ENCODE measurements around the gene PSMB5. TPM values are rescaled to one million over a fixed set of nuclear protein-coding genes. Genes with fewer than 3 reads are reported as not detected.

The PSMB5 gene
- total RNA-seq, 4 donors from 2014 or later = 8.6 to 85.1 (median 42.5) TPM

DNA sequence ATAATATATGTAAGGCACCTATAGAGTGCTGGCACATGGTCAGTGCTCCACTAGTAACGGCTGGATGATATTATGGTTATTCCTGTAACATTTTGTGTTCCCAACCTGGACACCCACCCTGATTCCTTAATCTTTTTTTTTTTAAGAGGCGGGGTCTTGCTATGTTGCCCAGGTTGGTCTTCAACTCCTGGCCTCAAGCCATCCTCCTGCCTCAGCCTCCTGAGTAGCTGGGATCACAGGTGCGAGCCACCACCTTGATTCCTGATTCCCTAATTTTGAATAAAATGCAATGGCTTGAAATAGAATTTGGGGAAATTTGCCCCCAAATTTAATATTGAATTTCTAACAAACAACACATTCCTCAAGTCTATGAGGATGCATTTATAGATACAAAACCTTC is 32.1 kb downstream of the PSMB5 start:
- no peak overlapping the region for H3K27ac ChIP-seq
- in situ Hi-C loops (cut with MboI; ENCODE audit: low pct_ligation_motif_present in 1 of 4, low pct_unique_long_range_greater_than_20kb in 1 of 4, low sequenced_read_pairs in 3 of 4) = no loop called here
- H3K9me3 ChIP-seq = no peaks in the 10 kb centered on the region
- no peak overlapping the region for H3K4me3 ChIP-seq
- no peak for DNase-seq
- H3K27me3 ChIP-seq = no peaks in the 10 kb centered on the region
- TF ChIP-seq POLR2AphosphoS5 (IDR thresholded peaks at IDR 0.05) = no peak
- TF ChIP-seq EP300 (IDR thresholded peaks at IDR 0.05; ENCODE audit: low read depth) = no peak
- no peak for TF ChIP-seq POLR2A (IDR thresholded peaks at IDR 0.05)
- TF ChIP-seq, protein P1, sequence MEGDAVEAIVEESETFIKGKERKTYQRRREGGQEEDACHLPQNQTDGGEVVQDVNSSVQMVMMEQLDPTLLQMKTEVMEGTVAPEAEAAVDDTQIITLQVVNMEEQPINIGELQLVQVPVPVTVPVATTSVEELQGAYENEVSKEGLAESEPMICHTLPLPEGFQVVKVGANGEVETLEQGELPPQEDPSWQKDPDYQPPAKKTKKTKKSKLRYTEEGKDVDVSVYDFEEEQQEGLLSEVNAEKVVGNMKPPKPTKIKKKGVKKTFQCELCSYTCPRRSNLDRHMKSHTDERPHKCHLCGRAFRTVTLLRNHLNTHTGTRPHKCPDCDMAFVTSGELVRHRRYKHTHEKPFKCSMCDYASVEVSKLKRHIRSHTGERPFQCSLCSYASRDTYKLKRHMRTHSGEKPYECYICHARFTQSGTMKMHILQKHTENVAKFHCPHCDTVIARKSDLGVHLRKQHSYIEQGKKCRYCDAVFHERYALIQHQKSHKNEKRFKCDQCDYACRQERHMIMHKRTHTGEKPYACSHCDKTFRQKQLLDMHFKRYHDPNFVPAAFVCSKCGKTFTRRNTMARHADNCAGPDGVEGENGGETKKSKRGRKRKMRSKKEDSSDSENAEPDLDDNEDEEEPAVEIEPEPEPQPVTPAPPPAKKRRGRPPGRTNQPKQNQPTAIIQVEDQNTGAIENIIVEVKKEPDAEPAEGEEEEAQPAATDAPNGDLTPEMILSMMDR (IDR thresholded peaks at IDR 0.05) = no peak
- H3K4me1 ChIP-seq = peaks cover 6 to 36% (median 17%) of the 10 kb centered on the region in 4 donors
- 80 to 94% methylated on average over 3 of the region's 3 CpGs for WGBS, 2 donors (ENCODE audit: low coverage in 1 of 2)
- H3K36me3 ChIP-seq = no peaks in the 10 kb centered on the region
- intact Hi-C loops (cut with DNase I; ENCODE audit: low total_unique reads) = no loop called here

DNA sequence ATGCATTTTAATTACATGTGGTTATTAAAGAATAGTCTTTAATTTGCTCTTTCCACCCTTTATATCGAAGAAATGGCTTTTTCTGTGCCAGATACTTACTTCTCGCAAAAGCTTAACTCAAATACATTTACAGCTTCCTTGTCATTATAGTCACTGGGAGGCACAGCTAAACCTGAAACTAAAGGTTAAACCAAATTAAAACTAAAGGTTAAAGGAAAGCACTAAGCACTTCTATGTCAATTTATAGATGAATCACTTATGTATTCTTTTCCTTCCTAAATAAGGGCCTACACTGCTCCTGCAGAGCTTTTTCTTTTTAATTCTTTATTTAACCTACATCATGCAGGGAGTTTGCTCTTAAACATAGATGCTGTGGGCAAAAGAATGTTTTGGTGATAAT is 33.8 kb downstream of the PSMB5 start:
- peaks cover 2 to 25% (median 10%) of the 10 kb centered on the region in 4 donors for H3K4me1 ChIP-seq
- H3K4me3 ChIP-seq = no peak overlapping the region
- H3K27me3 ChIP-seq = no peaks in the 10 kb centered on the region
- no peaks in the 10 kb centered on the region for H3K36me3 ChIP-seq
- peak overlapping the region; percentile 26 to 53 (median 34) for H3K27ac ChIP-seq
- TF ChIP-seq EP300 (IDR thresholded peaks at IDR 0.05; ENCODE audit: low read depth) (no peak), POLR2AphosphoS5 (IDR thresholded peaks at IDR 0.05) (no peak), POLR2A (IDR thresholded peaks at IDR 0.05) (no peak)
- TF ChIP-seq, protein P1 (IDR thresholded peaks at IDR 0.05) = no peak
- WGBS, 2 donors (ENCODE audit: low coverage in 1 of 2) = 39 to 57% methylated on average over 2 of the region's 2 CpGs
- no peaks in the 10 kb centered on the region for H3K9me3 ChIP-seq
- DNase-seq = no peak
- intact Hi-C loops (cut with DNase I; ENCODE audit: low total_unique reads) = no loop called here
- in situ Hi-C loops (cut with MboI; ENCODE audit: low pct_ligation_motif_present in 1 of 4, low pct_unique_long_range_greater_than_20kb in 1 of 4, low sequenced_read_pairs in 3 of 4) = no loop called here

DNA sequence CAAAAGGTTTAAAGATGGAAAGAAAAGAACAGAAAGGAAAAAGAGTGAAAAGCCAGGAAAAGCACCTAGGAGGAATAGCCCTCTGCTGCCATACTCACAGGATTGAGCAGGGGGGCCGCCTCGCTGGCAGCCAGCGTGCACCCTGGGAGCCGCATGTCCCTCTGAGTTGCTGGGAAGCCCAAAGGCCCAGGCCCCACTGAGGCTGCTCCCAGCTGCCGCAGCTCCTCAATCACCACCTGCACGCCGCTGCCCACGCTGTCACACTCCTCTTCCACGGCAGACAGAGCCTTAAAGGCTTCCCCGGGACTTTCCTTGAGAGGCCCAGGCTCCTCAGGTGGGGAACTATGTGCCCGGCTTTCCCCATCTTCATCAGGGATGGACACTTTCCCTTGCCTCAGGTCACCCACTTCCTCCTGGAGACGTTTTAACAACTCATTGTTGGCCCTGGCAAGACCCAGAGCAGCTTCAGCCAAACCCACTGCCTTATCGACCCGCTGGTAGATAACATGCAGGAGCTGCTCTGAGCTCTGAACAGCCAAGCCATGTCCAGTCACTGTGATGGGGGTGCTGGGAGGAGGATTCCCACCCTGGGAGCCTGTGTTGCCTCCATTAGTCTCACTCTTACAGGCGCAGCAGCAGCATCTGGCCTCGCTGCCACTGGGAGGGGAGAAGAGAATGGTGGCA is 36.2 kb downstream of the PSMB5 start:
- DNase-seq = no peak
- no peaks in the 10 kb centered on the region for H3K27me3 ChIP-seq
- TF ChIP-seq, protein P1 (IDR thresholded peaks at IDR 0.05) = no peak
- no peak for TF ChIP-seq EP300 (IDR thresholded peaks at IDR 0.05; ENCODE audit: low read depth)
- TF ChIP-seq POLR2AphosphoS5 (IDR thresholded peaks at IDR 0.05) = no peak
- no peak for TF ChIP-seq POLR2A (IDR thresholded peaks at IDR 0.05)
- no peaks in the 10 kb centered on the region for H3K9me3 ChIP-seq
- WGBS, 2 donors (ENCODE audit: low coverage in 1 of 2) = 73 to 86% methylated on average over 4 to 15 of the region's 16 CpGs
- H3K4me3 ChIP-seq = no peak overlapping the region
- peaks cover 2 to 18% (median 10%) of the 10 kb centered on the region in 4 donors for H3K4me1 ChIP-seq
- H3K27ac ChIP-seq = no peak overlapping the region
- in situ Hi-C loops (cut with MboI; ENCODE audit: low pct_ligation_motif_present in 1 of 4, low pct_unique_long_range_greater_than_20kb in 1 of 4, low sequenced_read_pairs in 3 of 4) = no loop called here
- H3K36me3 ChIP-seq = no peaks in the 10 kb centered on the region
- intact Hi-C loops (cut with DNase I; ENCODE audit: low total_unique reads) = no loop called here

DNA sequence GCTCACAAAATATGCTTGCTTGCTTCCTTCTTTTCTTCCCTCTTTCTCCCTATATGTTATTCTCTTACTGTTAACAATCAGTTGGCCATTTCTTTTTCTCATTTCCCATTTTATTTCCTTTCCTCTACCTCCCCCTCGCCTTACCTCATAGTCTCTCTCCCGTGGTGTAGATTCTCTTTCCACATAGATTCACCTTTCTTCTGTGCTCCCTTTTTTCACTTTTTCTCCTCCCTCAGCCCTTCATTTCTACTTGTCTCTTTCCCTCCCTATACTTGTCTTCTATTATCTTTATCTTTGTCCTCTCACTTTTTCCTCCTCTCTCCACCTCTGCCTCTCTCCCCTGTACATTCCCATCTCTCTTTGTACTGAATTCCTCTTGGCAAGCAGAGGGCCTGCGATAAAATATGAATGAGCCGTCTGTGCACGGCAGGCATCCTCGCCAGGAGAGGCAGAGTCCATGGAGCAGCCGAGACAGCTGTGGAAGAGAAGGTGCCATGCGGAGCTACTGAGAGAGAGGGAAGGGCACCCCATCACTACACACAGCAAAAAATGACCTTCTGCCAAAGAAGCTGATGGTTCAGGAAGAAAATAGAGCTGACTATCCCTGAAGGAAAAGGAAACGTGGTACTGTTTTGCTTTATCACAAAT is 36.9 kb downstream of the PSMB5 start:
- Histone ChIP-seq H3K27me3 (no peaks in the 10 kb centered on the region), H3K9me3 (no peaks in the 10 kb centered on the region), H3K4me3 (no peak overlapping the region), H3K27ac (no peak overlapping the region), H3K36me3 (no peaks in the 10 kb centered on the region), H3K4me1 (peaks cover 2 to 18% (median 10%) of the 10 kb centered on the region in 4 donors)
- WGBS, 2 donors (ENCODE audit: low coverage in 1 of 2) = 46 to 66% methylated on average over 9 of the region's 9 CpGs
- in situ Hi-C loops (cut with MboI; ENCODE audit: low pct_ligation_motif_present in 1 of 4, low pct_unique_long_range_greater_than_20kb in 1 of 4, low sequenced_read_pairs in 3 of 4) = no loop called here
- TF ChIP-seq POLR2A (IDR thresholded peaks at IDR 0.05) = no peak
- TF ChIP-seq POLR2AphosphoS5 (IDR thresholded peaks at IDR 0.05) = no peak
- TF ChIP-seq EP300 (IDR thresholded peaks at IDR 0.05; ENCODE audit: low read depth) = no peak
- TF ChIP-seq, protein P1 (IDR thresholded peaks at IDR 0.05) = no peak
- no peak for DNase-seq
- intact Hi-C loops (cut with DNase I; ENCODE audit: low total_unique reads) = no loop called here
